Esophagus mucosa (tissue), 1 donor: Measurements from ENCODE around the gene SLC6A12. TPM values are rescaled to one million over a fixed set of nuclear protein-coding genes. Genes with fewer than 3 reads are reported as not detected.

Experiments used
- ATAC-seq: fragments of 200-7000 bp; cut with Tn5 transposase; one replicate; pipeline ENCODE4 v1.9.1; 2020
- total RNA-seq: library from RNA; stranded (reverse); gene quantifications from one replicate; pipeline ENCODE4 v1.2.4, GENCODE V29; 2023
- donor health status: DM: yes; HTN: yes; CAD: no.

The SLC6A12 gene
- total RNA-seq, 1 donor from 2014 or later = 0.12 TPM

DNA sequence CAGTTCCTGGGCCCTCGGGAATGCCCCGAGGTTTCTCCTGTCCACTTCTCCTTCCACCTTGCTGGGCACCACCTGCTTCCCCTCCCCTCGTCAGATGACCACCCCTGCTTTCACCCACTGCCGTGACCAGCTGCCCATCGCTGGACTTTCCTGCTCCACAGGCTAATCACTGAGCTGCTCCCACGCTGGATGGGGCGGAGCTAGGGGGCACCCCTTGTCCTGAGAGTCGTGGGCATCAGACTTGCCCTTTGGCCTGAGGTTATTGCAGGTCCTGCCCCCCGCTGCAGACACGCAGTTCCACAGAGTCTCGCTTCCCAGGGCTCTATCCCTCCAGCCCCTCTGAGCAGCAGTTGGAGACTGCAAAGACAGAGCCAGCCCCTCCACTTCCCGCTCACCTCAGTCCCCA is 427 bp downstream of the SLC6A12 start:
- no peak for ATAC-seq

DNA sequence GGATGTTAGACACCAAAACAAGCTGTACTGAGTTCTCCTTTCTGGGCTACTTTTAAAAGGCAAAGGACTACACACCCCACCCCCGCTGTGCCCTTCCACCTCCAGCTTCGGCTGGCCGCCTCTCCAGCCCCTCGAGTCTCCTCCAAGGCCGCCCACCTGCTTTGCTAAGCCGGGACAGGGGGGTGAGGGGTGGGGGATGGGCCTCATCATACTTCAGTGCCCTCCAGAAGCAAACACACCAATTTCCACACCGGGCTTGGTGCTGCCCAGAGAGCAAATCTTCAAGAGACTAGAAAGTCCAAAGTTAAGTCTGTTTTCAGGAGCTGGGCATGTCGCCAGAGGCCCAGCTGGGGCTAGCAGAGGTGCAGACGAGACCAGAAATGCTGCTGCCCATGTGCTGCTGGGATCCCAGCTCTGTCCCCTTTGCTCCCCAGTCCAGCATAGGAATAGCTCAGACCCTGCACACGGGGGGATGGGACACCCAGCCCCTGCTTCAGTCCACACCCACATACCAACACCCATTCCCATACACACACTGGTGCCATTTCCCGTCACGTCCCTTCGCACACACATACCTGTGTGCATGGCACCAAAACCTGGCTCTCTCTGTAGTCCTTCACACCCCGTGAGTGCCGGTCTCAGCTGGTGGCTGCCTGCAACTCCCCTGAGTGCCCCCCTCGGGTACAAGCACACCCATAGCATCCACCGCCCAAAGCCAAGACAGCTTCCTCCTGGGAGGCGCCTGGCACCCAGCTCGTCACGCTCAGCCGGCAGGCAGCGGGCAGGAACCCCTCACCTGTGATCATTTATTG is 1.0 kb downstream of the SLC6A12 start:
- no peak for ATAC-seq

DNA sequence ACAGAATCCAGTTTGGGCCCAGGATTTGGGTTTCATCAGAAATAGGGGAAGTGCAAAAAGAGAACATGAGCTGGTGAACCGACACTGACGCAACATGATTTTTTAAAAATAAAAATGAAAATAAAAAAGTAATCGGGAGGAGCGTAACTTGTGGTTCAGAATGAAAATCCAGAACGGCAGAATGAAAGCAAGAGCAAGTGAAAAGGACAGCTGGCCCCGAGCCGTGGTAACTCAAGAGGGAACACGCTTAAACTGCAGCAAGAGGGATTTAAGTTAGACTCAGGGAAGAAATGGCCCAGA is 1.6 kb downstream of the SLC6A12 start:
- no peak for ATAC-seq

DNA sequence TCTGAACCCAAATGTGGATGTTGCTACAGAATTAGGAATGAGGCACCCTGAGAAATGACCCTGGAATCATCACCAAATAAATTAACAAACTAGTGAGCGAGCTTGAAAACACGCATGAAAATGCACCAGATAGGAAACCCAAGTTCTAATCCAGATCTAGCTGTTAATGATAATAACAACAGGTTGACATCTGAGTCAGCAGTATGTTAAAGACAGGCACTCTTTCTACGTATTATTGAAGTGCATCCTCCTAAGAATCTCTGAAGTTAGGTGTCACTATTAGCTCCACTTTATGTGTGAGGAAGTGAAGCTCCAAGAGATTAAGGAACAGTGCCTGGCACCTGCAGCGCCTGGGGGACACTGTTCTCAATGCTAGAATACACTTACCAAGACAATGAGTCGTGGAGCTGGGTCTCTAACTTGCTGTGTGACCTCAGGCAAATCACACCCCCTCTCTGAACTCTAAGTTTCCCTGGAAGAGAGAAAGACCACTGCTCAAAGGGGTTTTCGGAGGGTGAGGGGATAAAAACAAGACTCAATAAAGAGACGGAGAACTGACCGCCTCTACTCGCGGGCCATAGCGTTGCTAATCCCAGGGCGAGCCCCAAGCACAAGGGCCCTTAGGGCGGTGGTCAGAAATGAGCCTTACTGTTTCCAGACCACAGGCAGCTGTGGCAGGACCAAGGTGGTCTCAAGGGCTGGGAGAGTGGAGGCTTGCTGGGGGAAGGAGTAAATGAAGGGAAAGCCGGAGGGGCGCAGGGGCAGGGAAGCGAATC is 2.1 kb downstream of the SLC6A12 start:
- ATAC-seq = no peak

DNA sequence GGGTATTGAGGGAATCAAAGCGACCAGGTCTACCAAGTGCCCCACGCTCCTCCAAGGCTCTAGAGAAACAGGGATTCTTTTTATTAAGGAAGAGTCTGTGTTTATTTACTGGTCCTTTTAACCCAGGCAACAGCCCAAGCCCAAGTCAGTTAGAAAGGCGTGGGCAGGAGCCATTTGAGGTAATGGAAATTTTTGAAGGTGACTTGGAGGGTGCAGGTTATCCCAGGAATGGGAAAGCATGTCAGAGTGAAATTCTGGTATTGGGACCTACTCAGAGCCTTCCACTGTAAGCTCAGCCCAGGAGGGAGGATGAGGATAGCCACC is 2.9 kb downstream of the SLC6A12 start:
- ATAC-seq = no peak

DNA sequence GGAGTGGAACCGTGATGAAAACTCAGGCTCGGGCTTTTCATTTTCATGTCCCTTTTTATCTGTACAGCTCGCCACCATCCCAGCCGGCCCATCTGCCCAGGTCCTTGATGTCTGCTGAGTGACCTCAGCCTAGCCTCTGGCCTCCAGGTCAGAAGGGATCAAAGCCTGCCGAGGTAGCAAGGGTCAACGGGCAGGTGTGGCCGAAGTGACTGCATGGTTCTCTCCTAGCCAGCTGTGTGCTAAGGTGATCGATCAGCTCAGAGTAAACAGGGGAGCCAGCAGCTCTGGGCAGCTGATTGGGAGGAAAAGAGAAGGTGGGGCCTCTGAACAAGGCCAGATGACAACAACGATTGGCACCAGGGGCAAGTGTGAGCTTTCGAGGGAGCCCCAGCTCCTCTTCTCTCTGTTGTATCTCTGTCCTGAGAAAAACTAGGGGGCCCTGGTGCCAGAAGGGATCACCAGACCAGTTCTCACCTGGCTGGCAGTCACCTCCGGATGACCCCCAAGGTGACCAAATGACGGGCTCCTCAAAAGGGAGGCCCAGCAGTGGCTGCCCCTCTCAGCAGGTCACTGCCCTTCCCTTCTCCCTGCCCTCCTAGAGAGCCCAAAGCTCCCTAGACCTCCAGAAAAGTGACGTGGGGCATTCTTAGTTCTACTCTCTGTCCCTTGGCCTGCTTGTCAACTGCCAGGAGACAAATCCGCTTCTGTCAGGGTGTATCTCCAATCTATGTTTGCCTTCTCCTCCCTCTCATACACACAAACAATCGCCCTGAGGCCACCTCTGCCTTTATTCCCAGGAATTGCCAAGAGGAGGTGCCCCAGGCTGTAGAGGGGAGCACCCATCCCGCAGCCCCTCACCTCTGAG is 3.4 kb downstream of the SLC6A12 start:
- no peak for ATAC-seq

DNA sequence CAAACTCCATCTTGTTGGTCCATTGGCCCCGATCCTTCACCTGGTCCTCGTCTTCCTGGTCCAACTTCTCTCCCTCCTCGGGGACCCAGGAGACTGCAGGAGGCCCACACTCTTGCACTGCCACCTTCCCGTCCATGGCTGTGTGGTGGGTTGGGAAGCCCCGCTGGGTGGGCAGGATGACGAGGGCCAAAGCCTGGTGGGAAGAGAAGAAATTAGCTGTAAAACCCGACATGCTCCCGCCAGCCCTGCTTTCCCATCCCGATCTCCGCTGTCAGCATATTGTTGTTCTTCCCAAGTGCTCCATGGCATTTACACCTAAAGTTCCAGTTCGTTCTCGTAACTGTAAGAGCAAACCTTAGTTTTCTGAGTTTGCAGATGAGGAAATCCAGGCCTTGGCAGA is 4.1 kb downstream of the SLC6A12 start:
- no peak for ATAC-seq

DNA sequence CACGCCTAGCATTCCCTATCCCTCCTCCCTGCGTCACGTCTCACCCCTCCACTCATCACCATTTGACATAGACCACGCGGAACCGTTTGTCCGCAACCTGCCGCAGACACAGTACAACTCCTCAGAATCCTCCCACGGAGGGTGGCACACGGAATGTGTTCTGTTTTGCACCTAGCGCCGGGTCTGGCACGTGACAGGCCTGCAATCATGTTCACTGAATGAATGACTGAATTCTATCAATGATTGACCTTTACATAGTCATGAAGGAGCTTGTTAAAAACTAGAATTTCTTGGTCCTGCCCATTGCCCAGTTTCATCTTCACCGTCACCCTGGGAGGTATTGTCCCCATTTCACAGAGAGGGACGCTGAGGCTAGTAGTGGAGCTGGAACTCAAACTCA is 4.7 kb downstream of the SLC6A12 start:
- ATAC-seq = no peak

DNA sequence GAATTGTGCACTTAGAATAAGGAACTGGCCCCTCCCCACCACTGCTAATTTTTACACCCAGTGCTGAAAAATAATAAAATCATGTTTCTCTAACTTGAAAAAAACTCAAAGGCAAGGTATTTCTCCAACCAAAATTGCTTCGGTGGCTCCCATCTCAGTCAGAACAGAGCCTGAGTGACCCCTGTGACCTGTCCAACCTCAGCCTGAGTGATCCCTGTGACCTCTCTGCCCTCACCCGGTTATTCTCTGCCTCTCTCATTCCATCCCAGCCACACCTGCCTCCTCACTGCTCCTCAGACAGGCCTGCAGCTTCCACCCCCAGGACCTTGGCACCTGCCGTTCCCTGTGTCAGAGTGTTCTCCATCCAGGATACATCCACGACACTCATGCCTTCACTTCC is 5.1 kb downstream of the SLC6A12 start:
- no peak for ATAC-seq

DNA sequence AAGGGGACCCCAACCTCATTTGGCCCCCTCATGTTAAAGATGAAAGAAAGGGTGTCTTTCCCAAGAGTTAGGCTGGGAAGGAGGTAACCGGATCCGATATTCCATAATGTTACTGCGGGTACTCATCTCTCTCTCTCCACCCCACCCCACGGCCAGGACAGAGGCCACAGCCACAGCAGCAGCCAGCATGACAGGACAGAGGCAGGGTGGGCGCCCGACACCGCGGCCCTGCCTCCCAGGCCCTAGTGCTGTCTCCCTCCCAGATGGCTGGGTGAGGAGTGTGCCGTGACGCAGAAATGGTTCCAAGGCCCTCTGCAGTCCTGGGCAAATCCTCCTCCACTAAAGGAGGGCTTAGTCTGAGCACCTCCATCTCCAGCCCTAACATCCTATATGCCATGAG is 6.2 kb downstream of the SLC6A12 start:
- ATAC-seq = no peak

DNA sequence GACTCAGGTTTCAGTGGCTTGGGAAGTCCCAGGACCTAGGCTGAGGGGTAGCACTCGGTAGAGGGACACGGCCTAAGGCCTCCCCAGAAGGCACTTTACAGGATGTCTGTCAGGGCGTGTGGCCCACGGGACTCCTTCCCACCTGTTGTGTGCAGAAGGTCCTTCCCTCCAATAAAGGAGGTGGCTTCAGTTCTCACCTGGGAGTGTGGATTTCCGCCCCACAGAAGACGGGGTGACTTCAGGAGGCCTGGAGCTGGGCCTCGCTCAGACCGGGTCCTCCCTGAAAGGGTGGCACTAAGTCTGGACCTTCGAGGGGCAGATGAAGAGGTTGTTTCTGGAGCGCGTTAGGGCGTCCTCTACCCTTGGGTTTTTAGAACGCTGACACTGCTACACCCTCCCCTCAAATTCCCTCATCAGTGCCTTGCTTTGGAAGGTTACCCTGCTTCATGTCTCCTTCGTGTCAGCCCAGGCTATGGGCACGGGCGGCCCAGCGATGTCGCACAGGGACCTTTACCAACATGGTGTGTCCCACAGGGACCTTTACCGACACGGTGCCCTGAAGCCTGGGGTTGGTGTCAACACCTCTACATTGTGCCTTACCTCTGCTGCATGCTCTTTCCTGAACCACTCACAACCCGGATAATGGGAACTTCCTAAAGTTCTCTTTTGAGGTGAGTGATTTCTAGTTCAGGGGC is 7.1 kb downstream of the SLC6A12 start:
- peak; percentile 14 for ATAC-seq

DNA sequence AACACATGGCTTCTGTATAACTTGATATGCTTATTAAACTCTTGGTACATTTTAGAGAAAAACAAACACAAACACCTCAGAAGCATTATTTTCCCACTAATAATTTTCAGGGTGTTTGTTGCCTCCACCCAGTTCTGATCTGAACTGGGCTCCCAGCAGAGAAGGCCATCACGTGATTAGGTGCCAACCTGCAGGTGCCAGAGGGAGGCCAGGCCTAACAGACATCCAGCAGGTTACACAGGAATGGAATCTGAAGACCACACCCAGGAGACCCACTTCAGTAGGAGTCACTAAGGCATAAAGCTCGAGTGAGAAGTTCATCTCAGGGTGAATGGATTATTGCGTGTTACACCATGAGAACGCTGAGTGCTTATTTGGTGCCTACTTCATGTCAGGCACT is 8.9 kb downstream of the SLC6A12 start:
- no peak for ATAC-seq

DNA sequence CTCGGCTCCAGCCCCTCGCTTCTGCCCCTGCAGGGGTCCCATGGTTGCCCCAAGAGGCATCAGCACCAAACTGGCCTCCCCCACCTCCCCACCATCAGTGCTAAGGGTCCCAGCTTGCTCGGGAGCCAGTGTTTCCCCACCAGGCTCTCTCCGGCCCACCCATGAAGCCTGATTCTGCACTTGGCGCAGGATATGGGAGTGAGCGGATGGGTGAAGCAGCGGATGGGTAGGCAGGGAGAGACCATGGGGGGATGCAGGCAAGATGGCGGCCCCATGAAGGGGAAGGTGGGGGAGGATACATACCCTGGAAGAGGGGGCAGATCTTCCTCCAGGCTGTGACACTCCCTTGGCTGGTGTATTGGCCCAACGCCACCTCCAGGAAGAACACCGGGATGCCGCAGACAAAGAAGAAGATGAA is 9.7 kb downstream of the SLC6A12 start:
- no peak for ATAC-seq

DNA sequence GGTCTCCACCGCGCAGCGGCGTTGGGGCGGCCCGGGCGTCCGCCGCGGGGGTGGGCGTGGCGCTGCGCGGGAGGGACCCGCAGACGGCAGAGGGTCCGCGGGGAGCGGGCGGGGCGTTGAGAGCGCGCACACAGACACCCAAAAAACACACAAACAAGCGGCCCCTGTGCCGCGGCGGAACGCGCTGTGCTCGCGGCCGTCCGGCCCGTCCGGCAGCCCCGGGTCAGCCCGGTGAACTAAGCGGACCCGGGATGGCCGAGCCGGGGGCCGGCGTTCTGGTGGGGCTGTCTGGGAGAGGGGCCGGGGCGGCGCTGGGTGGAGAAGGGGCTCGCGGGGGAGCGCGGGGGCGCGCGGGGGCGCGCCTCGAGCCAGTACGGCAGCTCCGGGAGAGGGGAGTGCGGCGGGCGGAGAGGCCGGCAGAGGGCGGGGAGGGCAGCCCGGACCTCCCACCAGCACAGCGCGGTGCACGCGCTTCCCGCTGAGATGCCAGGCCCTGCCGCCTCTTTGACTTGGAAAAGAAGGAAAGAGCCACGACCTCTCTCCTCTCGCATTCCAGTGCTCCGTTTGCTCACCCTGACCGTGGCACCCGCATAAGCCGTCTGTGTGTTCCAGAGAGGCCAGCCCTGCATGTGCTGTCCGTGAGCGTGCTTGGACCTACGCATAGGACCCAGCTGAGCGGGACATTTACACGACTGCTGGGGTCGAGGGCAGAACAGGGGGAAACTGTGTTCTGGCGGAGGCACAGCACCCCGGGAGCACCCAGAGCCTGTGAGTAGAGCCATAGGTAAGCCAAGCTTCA is 10.3 kb downstream of the SLC6A12 start:
- no peak for ATAC-seq

DNA sequence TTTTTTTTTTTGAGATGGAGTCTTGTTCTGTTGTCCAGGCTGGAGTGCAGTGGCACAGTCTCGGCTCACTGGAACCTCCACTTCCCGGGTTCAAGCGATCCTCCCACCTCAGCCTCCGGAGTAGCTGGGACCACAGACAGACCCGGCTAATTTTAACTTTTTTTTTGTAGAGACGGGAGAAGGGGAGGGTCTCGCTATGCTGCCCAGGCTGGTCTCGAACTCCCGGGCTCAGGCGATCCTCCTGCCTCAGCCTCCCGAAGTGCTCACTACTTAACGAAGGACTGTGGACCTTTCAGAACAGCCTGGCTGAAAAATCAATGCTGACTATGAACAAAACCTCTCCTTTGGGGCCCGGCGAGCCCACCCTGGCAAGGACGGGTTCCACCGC is 10.9 kb downstream of the SLC6A12 start:
- ATAC-seq = no peak

DNA sequence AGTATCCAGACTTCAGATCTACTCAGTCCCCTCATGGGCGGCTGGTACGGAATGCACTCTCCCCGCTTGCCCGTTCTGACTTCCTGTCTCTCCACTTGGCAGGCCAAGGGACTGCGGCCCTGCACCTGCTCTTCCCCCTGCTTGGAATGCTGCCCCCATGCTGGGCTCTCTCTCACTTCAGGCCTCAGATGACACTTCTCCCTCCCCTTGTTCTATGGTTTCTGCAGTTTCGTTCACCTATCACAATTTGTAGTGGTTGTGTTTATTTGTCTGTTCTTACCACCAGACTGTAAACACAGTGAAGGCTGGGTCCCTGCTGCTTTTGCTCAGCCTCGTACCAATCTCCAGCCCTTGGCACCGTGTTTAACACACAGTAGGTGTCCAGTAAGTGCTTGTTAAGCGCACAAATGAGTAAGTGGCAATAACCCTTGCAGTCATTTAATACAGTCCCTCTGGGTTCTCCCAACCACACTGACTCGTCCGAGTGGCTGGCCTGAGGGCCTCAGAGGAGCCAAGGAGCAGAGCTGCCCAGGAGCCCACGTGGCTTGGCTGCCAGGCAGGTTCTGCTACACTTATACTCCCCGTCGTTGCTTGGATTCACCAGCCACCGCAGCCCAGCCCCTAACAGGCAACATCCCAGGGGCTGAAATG is 11.8 kb downstream of the SLC6A12 start:
- ATAC-seq = no peak

DNA sequence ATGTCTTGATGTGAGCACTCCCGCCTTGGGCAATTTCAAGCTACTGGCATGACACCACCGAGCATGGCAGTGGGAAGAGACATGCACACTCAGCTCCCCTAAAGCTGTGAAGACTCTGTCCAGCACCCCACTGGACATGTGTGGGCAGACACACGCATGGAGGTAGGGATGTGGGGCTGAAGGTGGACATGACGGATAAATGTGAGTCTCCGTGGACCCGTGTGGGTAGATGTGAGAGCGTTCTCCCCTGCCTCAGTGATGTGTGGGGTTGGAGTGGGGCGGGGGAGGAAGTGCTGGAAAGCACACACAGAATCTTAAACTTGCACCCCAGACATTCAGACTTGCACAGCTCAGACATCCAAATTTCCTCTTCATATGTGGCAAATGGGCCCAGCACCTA is 12.6 kb downstream of the SLC6A12 start:
- ATAC-seq = peak; percentile 8

DNA sequence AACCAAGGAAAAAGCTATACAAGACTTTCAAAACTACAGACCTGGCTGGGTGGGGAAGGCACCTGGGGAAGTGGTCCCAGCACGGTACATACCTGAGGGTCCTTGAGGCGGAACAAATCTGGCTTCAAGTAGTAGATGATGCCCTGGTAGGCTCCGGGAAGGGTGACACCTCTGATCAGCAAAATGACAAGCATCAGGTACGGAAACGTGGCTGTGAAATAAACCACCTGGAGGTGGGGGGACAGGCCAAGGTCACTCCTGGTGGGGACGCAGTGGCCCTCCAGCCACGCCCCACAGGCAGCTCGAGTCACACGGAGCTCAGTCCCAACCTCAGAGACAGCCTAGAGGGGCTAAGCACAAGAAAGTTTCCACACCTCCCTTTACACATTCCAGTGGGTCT is 15.3 kb downstream of the SLC6A12 start:
- ATAC-seq = no peak

DNA sequence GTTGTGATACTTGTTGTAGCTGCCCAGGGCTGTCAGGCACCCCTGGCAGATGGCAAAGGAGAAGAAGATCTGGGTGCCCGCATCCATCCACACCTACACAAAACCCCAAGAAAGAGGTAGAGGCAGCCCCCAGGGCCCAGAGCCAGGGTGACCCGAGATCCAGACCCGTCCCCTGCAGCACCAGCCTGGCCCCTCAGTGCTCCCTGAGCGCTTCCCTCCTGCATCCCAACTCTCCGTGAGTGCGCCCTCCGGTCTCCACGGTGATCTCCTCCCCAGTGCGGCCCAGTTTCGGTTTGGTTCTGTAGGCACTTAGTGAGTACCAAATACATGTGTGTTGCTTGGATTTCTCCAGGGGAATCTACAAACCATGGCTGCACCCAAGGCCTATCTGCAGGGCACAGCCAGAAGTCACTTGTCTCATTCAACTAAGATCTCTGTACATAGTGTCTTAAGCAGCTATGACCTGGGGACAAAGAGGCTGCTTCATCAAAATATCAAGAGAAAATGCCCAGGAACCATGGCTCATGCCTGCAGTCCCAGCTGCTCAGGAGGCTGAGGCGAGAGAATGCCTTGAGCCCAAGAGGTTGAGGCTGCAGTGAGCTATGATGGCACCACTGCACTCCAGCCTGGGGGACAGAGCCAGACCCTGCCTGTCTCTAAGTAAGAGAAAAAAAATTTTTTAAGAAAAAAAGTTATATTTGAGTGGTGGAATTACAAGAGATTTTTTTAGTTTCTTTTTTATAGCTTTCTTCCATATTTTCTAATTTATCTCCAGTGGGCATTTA is 15.9 kb downstream of the SLC6A12 start:
- ATAC-seq = no peak

DNA sequence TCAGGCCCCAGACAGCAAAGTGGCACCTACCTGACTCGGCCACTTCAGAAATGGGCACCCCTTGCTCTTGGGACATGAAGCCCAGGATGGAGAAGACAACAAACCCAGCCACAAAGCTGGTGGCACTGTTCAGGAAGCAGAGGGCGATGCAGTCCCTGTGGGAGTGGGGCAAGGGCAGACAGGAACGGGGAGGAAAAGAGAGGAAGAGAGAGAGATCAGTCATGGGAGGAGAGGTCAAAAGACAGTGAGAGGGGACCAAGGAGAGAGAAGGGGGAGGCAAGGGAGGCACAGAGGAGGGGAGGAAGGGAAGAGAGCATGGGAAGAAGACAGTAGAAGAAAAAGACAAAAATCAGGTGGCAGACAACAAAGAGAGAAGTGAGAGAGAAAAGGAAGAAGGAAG is 16.6 kb downstream of the SLC6A12 start:
- no peak for ATAC-seq

DNA sequence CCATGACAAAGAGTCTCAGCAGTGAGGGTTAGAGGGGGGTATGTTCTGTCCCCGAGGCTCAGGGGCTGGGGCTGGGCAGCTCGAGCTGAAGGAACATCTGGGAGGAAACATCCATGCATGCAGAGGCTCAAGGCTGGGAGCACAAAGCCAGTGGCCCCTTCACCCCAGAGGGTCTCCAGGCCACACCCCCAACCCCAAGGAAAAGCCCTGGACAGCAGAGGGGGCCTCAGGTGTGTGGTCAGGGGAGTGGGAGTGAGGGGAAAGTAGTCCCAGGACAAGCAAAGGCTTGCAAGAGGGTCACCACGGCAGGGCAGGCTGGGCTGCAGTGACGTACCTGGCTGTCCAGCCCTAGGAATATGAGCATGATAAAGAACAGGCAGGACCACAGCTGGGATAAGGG is 17.5 kb downstream of the SLC6A12 start:
- ATAC-seq = no peak
